D721Med (cell line): ENCODE results near the gene LKAAEAR1.

Source experiments
- DNase-seq: peaks from one replicate; pipeline ENCODE4 v3.0.0; 2011; ENCODE audit warnings: low spot score; ENCODE audit not compliant: insufficient read length
- FAIRE-seq: peaks from 2 replicates; lab custom pipeline; 2011; peaks lifted over from hg19 to GRCh38; lab: Jason Lieb, UNC
- TF ChIP-seq, protein P1 (sequence below): IDR thresholded peaks from 2 replicates; pipeline ENCODE4 v1.5.1; 2012; ENCODE audit warnings: mild to moderate bottlenecking, control low read depth; ENCODE audit not compliant: insufficient read depth; ENCODE audit errors: missing control alignments

The LKAAEAR1 gene

DNA sequence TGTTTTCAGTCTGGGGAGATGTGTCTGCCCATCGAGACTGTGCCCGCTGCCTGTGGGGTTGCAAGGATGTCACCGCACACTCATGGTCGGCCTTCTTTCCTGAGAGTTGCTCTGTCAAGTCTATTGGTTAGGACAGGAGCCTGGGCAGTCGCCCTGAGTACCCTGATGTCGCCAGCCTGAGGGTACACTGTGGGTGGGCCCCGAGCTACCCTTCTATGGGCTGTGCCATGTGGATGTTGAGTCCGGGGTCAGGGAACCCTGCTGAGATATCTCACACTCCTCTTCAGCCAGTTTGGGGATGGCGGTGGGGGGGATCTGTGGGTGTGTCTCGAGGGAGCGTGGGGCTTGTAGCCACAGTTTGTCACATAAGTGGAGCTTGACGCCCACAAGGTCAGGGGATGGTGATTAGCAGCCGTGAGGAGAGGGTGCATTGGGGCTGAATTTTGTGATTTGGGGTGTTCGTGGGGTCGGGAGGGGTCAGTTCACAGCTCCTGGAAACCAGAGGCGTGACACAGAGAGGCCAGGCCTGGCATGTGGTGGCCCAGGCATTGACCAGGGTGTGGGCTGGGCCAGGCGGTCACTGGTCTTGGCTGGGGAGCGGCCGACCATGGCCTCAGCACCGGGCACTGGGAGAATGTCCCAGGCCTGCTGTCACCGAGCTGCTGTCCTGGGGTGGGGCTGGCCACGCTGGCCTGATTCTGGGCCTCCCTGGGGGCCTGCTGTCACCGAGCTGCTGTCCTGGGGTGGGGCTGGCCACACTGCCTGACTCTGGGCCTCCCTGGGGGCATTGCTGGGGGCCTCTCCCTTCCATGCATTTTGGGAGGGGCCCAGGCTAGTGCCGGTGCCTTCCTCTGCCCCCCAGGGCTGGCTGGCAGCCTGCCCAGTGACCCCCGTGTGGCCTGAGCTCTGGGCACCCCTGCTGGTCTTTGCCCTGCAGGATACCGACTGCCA, 24.8 kb upstream of the LKAAEAR1 start:
- TF ChIP-seq, protein P1, sequence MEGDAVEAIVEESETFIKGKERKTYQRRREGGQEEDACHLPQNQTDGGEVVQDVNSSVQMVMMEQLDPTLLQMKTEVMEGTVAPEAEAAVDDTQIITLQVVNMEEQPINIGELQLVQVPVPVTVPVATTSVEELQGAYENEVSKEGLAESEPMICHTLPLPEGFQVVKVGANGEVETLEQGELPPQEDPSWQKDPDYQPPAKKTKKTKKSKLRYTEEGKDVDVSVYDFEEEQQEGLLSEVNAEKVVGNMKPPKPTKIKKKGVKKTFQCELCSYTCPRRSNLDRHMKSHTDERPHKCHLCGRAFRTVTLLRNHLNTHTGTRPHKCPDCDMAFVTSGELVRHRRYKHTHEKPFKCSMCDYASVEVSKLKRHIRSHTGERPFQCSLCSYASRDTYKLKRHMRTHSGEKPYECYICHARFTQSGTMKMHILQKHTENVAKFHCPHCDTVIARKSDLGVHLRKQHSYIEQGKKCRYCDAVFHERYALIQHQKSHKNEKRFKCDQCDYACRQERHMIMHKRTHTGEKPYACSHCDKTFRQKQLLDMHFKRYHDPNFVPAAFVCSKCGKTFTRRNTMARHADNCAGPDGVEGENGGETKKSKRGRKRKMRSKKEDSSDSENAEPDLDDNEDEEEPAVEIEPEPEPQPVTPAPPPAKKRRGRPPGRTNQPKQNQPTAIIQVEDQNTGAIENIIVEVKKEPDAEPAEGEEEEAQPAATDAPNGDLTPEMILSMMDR = no peak
- DNase-seq (no peak), FAIRE-seq (no peak)

DNA sequence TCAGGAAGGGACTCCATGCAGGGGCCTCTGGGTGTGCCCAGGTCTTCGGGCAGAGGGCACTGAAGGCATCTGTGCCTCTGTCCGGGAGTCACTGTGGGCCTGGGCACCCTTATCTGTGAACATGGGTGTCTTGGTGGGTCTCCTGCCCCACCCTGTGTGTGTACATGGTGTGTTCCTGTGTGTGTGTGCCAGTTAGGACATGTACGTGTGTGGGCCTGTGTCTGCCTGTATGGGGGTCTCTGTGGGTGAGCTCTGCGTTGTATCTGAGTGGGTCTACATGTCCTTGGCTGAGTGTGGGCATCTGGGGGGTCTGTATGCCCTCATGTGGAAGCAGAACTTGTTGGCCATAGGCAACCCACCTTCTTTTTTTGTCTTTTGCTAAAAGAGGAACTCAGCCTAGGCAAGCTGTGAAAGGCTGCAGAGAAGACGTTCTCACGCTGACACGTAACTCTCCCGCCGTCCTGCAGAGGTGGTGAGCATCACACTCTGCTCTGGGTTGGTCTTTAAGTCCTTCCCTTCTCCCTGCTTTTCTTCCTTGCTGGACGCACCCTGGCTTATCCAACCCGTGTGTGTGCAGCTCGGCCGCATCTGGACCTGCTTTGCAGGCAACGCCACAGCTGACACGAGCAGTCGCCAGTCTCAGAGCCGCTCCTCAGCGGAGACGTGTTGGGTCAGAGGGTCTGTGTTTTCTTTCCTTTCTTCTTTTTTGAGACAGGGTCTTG, 23.7 kb upstream of the LKAAEAR1 start:
- DNase-seq (no peak), FAIRE-seq (no peak)
- TF ChIP-seq, protein P1 = no peak

DNA sequence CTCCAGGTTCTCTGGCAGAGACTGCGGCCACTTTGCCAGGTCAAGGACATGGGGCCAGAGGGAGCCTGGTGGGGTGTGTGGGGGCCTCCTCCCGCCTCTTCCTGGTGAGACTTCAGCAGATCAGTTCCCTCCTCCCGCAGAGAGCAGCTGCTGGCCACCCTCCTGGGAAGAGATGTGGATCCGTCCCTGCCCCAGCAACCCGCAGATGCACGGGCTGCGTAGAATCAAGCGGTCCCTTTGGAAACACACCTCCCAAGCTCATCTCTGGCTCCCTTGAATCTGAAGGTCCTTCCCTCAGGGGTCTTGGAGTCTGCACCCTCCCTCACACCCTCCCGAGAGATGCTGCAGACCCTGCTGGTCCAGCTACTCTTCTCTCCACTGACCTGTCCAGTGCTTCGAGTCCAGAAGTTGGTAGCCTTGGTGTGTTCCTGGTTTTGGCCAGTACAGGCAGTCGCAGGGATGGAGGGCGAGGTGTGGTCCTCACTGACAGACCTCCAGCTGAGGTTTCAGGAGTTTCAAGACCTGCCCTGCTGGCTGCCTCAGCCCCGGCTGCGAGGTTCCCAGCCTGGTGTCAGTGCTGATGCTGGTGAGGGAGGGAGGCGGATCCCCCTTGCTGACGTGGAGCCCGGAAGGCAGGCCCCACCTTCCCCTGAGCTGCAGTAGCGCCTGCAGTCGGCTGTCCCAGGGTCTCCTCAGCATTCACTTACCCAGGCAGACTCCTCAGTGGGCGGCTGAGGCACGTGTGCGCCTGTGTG, 23.0 kb upstream of the LKAAEAR1 start, which contains the start of gene NPBWR2:
Gene NPBWR2 (minus strand): TSS at position 585 of the 755 bp plus-strand sequence. CDS start 734 bp downstream, outside the sequence.
- FAIRE-seq (no peak), DNase-seq (no peak)
- TF ChIP-seq, protein P1 = no peak

DNA sequence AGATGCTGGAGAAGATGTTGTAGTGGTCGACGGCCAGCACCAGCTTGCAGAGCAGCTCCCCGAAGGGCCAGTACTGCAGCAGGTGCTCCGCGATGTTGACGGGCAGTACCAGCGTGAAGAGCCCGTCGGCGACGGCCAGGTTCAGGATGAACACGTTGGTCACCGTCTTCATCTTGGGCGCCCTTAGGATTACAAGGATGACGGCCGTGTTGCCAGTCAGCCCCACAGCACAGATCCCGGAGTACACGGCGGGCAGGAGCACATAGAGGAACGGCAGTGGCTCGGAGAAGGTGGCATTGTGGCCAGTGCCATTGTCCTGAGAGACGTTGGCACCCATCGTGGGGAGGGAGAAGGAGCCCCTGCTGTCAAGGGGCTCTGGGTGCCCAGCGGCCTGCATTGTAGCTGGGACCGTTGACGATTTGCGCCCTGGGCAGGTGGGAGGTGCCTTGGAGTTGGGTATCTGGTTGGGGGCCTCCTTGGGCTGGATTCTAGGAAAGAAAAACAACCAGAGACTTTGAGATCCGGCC, 22.3 kb upstream of the LKAAEAR1 start:
- TF ChIP-seq, protein P1 = no peak
- no peak for DNase-seq
- no peak for FAIRE-seq

DNA sequence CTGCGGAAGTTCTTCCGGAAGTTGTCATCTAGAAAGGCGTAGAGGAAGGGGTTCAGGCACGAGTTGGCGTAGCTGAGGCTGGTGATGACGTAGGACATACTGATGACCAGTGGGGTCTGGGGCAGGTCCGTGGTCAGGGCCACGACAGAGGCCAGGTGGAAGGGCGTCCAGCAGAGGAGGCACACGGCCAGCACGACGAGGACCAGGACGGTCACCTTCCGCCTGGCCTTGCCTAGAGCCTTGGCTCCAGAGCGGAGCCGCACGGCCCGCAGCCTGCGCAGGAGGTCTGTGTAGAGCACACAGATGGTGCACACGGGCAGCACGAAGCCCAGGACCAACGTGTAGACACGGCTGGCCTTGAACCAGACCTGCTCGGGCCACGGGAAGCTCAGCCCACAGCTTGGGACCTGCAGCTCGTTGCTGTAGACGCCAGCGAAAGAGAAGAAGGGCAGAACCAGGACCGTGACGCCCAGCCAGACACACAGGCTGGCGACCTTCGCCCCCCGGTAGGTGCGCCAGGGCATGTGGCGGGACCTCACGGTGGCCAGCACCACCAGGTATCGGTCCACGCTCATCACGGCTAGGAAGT, 21.7 kb upstream of the LKAAEAR1 start:
- no peak for FAIRE-seq
- TF ChIP-seq, protein P1 = no peak
- no peak for DNase-seq

DNA sequence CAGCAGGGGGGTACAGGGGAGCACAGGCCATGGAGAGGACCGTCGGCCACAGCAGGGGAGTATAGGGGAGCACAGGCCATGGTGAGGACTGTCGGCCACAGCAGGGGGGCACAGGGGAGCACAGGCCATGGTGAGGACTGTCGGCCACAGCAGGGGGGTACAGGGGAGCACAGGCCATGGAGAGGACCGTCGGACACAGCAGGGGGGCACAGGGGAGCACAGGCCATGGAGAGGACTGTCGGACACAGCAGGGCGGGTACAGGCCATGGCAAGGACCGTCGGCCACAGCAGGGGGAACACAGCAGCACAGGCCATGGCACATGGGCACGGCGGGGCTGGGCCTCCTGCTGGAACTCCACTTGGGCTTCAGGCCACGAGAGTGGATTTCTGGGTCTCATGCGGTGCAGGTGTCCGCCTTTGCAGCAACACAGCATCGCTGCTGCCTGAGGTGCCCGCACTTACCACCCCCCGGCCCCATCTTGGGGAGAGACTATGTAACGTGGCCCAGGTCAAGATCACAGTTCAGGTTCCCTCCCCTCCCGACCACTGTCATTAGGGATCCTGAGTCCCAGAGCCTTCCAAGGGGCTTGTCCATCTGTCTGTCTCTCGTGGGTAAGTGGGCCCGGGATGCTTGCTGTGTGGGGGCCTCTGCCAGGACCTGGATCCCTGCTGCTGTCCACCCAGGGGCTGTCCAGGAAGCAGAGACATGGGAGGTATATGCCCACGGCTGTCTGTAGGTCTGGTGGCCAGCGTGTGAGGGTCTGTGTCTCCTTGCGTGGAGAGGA, 20.7 kb upstream of the LKAAEAR1 start:
- FAIRE-seq (no peak), DNase-seq (no peak)
- TF ChIP-seq, protein P1 = no peak
